Trophoblast cell (in vitro differentiated cells and primary cell): Measurements from ENCODE around the gene HOMER2.

Experiments used
- DNase-seq, 2 donors: peaks; one replicate each; pipeline ENCODE4 v3.0.0-alpha.2; 2016
- H2AFZ ChIP-seq: 2 replicates; pipeline ENCODE4 v1.6.1; 2013; ENCODE audit warnings: low read length, moderate library complexity, mild to moderate bottlenecking; ENCODE audit not compliant: insufficient read depth, poor library complexity
- H2AK5ac ChIP-seq: 2 replicates; pipeline ENCODE4 v1.6.1; 2013; ENCODE audit warnings: mild to moderate bottlenecking, low read length
- H2BK120ac ChIP-seq: 2 replicates; pipeline ENCODE4 v1.6.1; 2013; ENCODE audit warnings: low read length, mild to moderate bottlenecking, moderate library complexity; ENCODE audit not compliant: insufficient read depth, poor library complexity
- H2BK12ac ChIP-seq: 2 replicates; pipeline ENCODE4 v1.6.1; 2013; ENCODE audit warnings: mild to moderate bottlenecking, low read length, moderate library complexity
- H2BK5ac ChIP-seq: 2 replicates; pipeline ENCODE4 v1.6.1; 2013; ENCODE audit warnings: low read length, low read depth, moderate library complexity, mild to moderate bottlenecking; ENCODE audit not compliant: poor library complexity
- H3K14ac ChIP-seq: 2 replicates; pipeline ENCODE4 v1.6.1; 2013; ENCODE audit warnings: mild to moderate bottlenecking, low read length
- H3K18ac ChIP-seq: 2 replicates; pipeline ENCODE4 v1.6.1; 2013; ENCODE audit warnings: mild to moderate bottlenecking, low read length
- H3K23ac ChIP-seq: 2 replicates; pipeline ENCODE4 v1.6.1; 2013; ENCODE audit warnings: low read length
- H3K27ac ChIP-seq: 2 replicates; pipeline ENCODE4 v1.5.1; 2013; ENCODE audit warnings: low read depth, mild to moderate bottlenecking, inconsistent platforms, low read length, moderate library complexity
- H3K27me3 ChIP-seq: 2 replicates; pipeline ENCODE4 v1.6.1; 2013; ENCODE audit warnings: inconsistent platforms, mild to moderate bottlenecking, low read length, moderate library complexity; ENCODE audit not compliant: insufficient read depth
- H3K36me3 ChIP-seq, 2 experiments: 1 replicate in 1 of 2; 2 replicates in 1 of 2; pipeline ENCODE4 v1.6.1; 2013; ENCODE audit warnings: low read length in 2 of 2, mild to moderate bottlenecking in 2 of 2, moderate library complexity in 1 of 2; ENCODE audit not compliant: insufficient read depth in 2 of 2, control insufficient read depth in 1 of 2
- H3K4ac ChIP-seq: 2 replicates; pipeline ENCODE4 v1.6.1; 2013; ENCODE audit warnings: low read depth, mild to moderate bottlenecking, low read length, moderate library complexity
- H3K4me1 ChIP-seq, 2 experiments: 1 replicate in 1 of 2; 2 replicates in 1 of 2; pipeline ENCODE4 v1.6.1; 2013; ENCODE audit warnings: low read length in 2 of 2, mild to moderate bottlenecking in 2 of 2, moderate library complexity in 1 of 2; ENCODE audit not compliant: insufficient read depth in 2 of 2, control insufficient read depth in 1 of 2
- H3K4me2 ChIP-seq: 2 replicates; pipeline ENCODE4 v1.6.1; 2013; ENCODE audit warnings: inconsistent platforms, mild to moderate bottlenecking, low read length, moderate library complexity
- H3K4me3 ChIP-seq: 2 replicates; pipeline ENCODE4 v1.5.1; 2013; ENCODE audit warnings: mild to moderate bottlenecking, low read depth, low read length, inconsistent platforms
- H3K79me1 ChIP-seq: one replicate; pipeline ENCODE4 v1.6.1; 2013; ENCODE audit warnings: low read length
- H3K79me2 ChIP-seq: 2 replicates; pipeline ENCODE4 v1.6.1; 2013; ENCODE audit warnings: low read length, mild to moderate bottlenecking; ENCODE audit not compliant: control insufficient read depth, insufficient read depth, poor library complexity
- H3K9ac ChIP-seq: 2 replicates; pipeline ENCODE4 v1.6.1; 2013; ENCODE audit warnings: mild to moderate bottlenecking, low read length
- H3K9me3 ChIP-seq: 2 replicates; pipeline ENCODE4 v1.6.1; 2013; ENCODE audit warnings: low read depth, mild to moderate bottlenecking, control low read depth, inconsistent platforms, low read length; ENCODE audit not compliant: insufficient read depth
- H4K12ac ChIP-seq: 2 replicates; pipeline ENCODE4 v1.6.1; 2013; ENCODE audit warnings: low read depth, mild to moderate bottlenecking, low read length, moderate library complexity
- H4K8ac ChIP-seq: 2 replicates; pipeline ENCODE4 v1.6.1; 2013; ENCODE audit warnings: low read depth, mild to moderate bottlenecking, low read length, moderate library complexity
- H4K91ac ChIP-seq: one replicate; pipeline ENCODE4 v1.6.1; 2013; ENCODE audit warnings: low read depth, mild to moderate bottlenecking, low read length, moderate library complexity
- WGBS: extraction: QIAGEN DNeasy Blood & Tissue Kit; methylation state at CpG from one replicate; pipeline ENCODE4 v1.1.7; 2013; ENCODE audit warnings: missing lambda C conversion rate; ENCODE audit not compliant: insufficient read length, insufficient coverage; ENCODE audit errors: extremely low coverage; 5-methylcytosine and 5-hydroxymethylcytosine counted together

The HOMER2 gene

GRCh38 chr15:82832601-82833361 is 119.7 kb downstream of the HOMER2 start:
- Histone ChIP-seq H3K27me3 (no peaks in the 10 kb centered on the region), H3K14ac (no peak overlapping the region), H2BK12ac (no peak overlapping the region), H3K9me3 (no peaks in the 10 kb centered on the region), H3K36me3 (peaks cover 40 to 57% of the 10 kb centered on the region in 2 experiments), H2AK5ac (no peak overlapping the region), H3K4ac (no peak overlapping the region), H3K79me1 (no peaks in the 10 kb centered on the region), H4K91ac (no peak overlapping the region), H3K27ac (no peak overlapping the region), H3K79me2 (no peaks in the 10 kb centered on the region), H3K18ac (no peak overlapping the region), H2AFZ (no peak overlapping the region), H3K9ac (no peak overlapping the region), H3K4me3 (no peak overlapping the region), H4K8ac (no peak overlapping the region), H4K12ac (no peak overlapping the region), H3K23ac (no peak overlapping the region), H3K4me1 (no peaks in the 10 kb centered on the region), H2BK120ac (no peak overlapping the region), H2BK5ac (no peak overlapping the region), H3K4me2 (no peak overlapping the region)
- peak in 1 of 2 donors; percentile 49 for DNase-seq
- no CpG with 5 or more reads among the region's 13 CpGs for WGBS

- Histone ChIP-seq H3K27me3 (no peaks in the 10 kb centered on the region), H2AK5ac (no peak overlapping the region), H3K23ac (no peak overlapping the region), H2AFZ (no peak overlapping the region), H3K79me1 (no peaks in the 10 kb centered on the region), H4K8ac (no peak overlapping the region), H3K18ac (no peak overlapping the region), H3K79me2 (no peaks in the 10 kb centered on the region), H2BK120ac (no peak overlapping the region), H4K12ac (no peak overlapping the region), H4K91ac (no peak overlapping the region), H3K4ac (no peak overlapping the region), H3K4me3 (no peak overlapping the region), H3K14ac (no peak overlapping the region), H2BK12ac (no peak overlapping the region), H3K4me2 (no peak overlapping the region), H3K27ac (no peak overlapping the region), H3K36me3 (peaks cover 41 to 55% of the 10 kb centered on the region in 2 experiments), H2BK5ac (no peak overlapping the region), H3K9me3 (no peaks in the 10 kb centered on the region), H3K4me1 (no peaks in the 10 kb centered on the region), H3K9ac (no peak overlapping the region)
- WGBS, result no CpG with 5 or more reads among the region's 5 CpGs
- no peak for DNase-seq
These were observed 120.5 kb downstream of the HOMER2 start for GRCh38 chr15:82831894-82832600.

- no peaks in the 10 kb centered on the region for H3K79me2 ChIP-seq
- H3K4me3 ChIP-seq, result no peak overlapping the region
- H3K79me1 ChIP-seq, result no peaks in the 10 kb centered on the region
- H3K4ac ChIP-seq, result no peak overlapping the region
- H3K14ac ChIP-seq, result no peak overlapping the region
- no peak overlapping the region for H3K18ac ChIP-seq
- DNase-seq, result no peak
- H3K27me3 ChIP-seq, result no peaks in the 10 kb centered on the region
- no peak overlapping the region for H2AK5ac ChIP-seq
- H3K27ac ChIP-seq, result no peak overlapping the region
- H4K8ac ChIP-seq, result no peak overlapping the region
- H3K9ac ChIP-seq, result no peak overlapping the region
- no peak overlapping the region for H2BK120ac ChIP-seq
- H2BK5ac ChIP-seq, result no peak overlapping the region
- no peaks in the 10 kb centered on the region for H3K4me1 ChIP-seq
- no peak overlapping the region for H2BK12ac ChIP-seq
- H3K36me3 ChIP-seq, result peaks cover 38 to 53% of the 10 kb centered on the region in 2 experiments
- H2AFZ ChIP-seq, result no peak overlapping the region
- H4K12ac ChIP-seq, result no peak overlapping the region
- no peaks in the 10 kb centered on the region for H3K9me3 ChIP-seq
- WGBS, result no CpG with 5 or more reads among the region's 18 CpGs
- H4K91ac ChIP-seq, result no peak overlapping the region
- no peak overlapping the region for H3K4me2 ChIP-seq
- no peak overlapping the region for H3K23ac ChIP-seq
These were observed 121.9 kb downstream of the HOMER2 start for GRCh38 chr15:82830427-82831173.

GRCh38 chr15:82829234-82829633 is 123.3 kb downstream of the HOMER2 start:
- Histone ChIP-seq H3K4me2 (no peak overlapping the region), H3K27ac (no peak overlapping the region), H4K12ac (no peak overlapping the region), H3K79me2 (no peaks in the 10 kb centered on the region), H3K14ac (no peak overlapping the region), H4K91ac (no peak overlapping the region), H3K18ac (no peak overlapping the region), H2BK12ac (no peak overlapping the region), H2BK120ac (no peak overlapping the region), H3K9ac (no peak overlapping the region), H4K8ac (no peak overlapping the region), H3K9me3 (no peaks in the 10 kb centered on the region), H3K27me3 (no peaks in the 10 kb centered on the region), H3K36me3 (peaks cover 40 to 48% of the 10 kb centered on the region in 2 experiments), H2AFZ (no peak overlapping the region), H3K4ac (no peak overlapping the region), H3K4me3 (no peak overlapping the region), H2BK5ac (no peak overlapping the region), H3K79me1 (no peaks in the 10 kb centered on the region), H2AK5ac (no peak overlapping the region), H3K23ac (no peak overlapping the region), H3K4me1 (no peaks in the 10 kb centered on the region)
- no CpG with 5 or more reads among the region's 4 CpGs for WGBS
- DNase-seq, result no peak
